Gastroesophageal sphincter (tissue), 4 donors: ENCODE data around the gene C14orf93. TPM values are rescaled to one million over a fixed set of nuclear protein-coding genes. Genes with fewer than 3 reads are reported as not detected.

ENCODE experiments used
- ATAC-seq: fragments of 150-250 bp; one replicate; pipeline ENCODE4 v1.9.1; 2016; ENCODE audit warnings: mild to moderate bottlenecking, moderate library complexity
- H3K27ac ChIP-seq, 4 donors: fragments of 200-600 bp; sonication (generic) in 3 of 4; 1 replicate in 3 of 4; 2 replicates in 1 of 4; pipeline ENCODE4 v1.5.1; 2016 to 2019
- H3K27me3 ChIP-seq: fragments of 200-600 bp; sonication (generic); one replicate; pipeline ENCODE4 v1.5.1; 2019
- H3K36me3 ChIP-seq, 2 donors: fragments of 200-600 bp; sonication (generic); one replicate each; pipeline ENCODE4 v1.5.1; 2019; ENCODE audit warnings: control low read depth in 1 of 2
- H3K4me1 ChIP-seq, 3 donors: fragments of 200-600 bp; sonication (generic); 1 replicate in 2 of 3; 2 replicates in 1 of 3; pipeline ENCODE4 v1.5.1; 2016 to 2019; ENCODE audit warnings: control low read depth in 2 of 3
- H3K4me3 ChIP-seq, 2 donors: fragments of 200-600 bp; sonication (generic); one replicate each; pipeline ENCODE4 v1.5.1; 2019; ENCODE audit warnings: mild to moderate bottlenecking in 1 of 2, moderate library complexity in 1 of 2
- H3K9me3 ChIP-seq, 3 donors: fragments of 200-600 bp; sonication (generic); one replicate each; pipeline ENCODE4 v1.5.1; 2017 to 2019; ENCODE audit warnings: control low read depth in 2 of 3
- CTCF ChIP-seq, 4 experiments: fragments of 200-600 bp in 2 of 4; fragments of 450-650 bp in 2 of 4; sonication (generic) in 1 of 4; IDR thresholded peaks; one replicate each; pipeline ENCODE4 v1.5.1; 2017 to 2019; ENCODE audit warnings: antibody characterized with exemption in 4 of 4, mild to moderate bottlenecking in 2 of 4, moderate library complexity in 2 of 4
- EP300 ChIP-seq: sonication (generic); formaldehyde crosslinking; IDR thresholded peaks from one replicate; pipeline ENCODE4 v1.6.1; 2017; ENCODE audit warnings: antibody characterized with exemption, mild to moderate bottlenecking
- POLR2A ChIP-seq, 2 donors: fragments of 450-650 bp; IDR thresholded peaks; one replicate each; pipeline ENCODE4 v1.6.1; 2017; ENCODE audit warnings: antibody characterized with exemption in 2 of 2, mild to moderate bottlenecking in 2 of 2, moderate library complexity in 1 of 2
- POLR2AphosphoS5 ChIP-seq: sonication (generic); formaldehyde crosslinking; IDR thresholded peaks from one replicate; pipeline ENCODE4 v1.6.1; 2017; ENCODE audit warnings: antibody characterized with exemption
- WGBS, 2 donors: methylation state at CpG; one replicate each; pipeline ENCODE4 v1.1.5; 2018; ENCODE audit warnings: low coverage in 1 of 2; 5-methylcytosine and 5-hydroxymethylcytosine counted together
- total RNA-seq, 4 donors: library from RNA; depleted of rRNA; stranded (reverse); fragments of >200 nt; gene quantifications; one replicate each; pipeline ENCODE4 v1.1.0, GENCODE V29; 2016

Gene C14orf93
- total RNA-seq, 4 donors from 2014 or later = 8.4 to 16.0 (median 13.2) TPM

- no peaks in the 10 kb centered on the region for H3K9me3 ChIP-seq
- peaks cover 0 to 6% (median 0%) of the 10 kb centered on the region in 3 donors for H3K4me1 ChIP-seq
- H3K4me3 ChIP-seq = no peak overlapping the region
- ATAC-seq = no peak
- no peak overlapping the region for H3K27ac ChIP-seq
- no peak for TF ChIP-seq EP300
- TF ChIP-seq POLR2AphosphoS5 = no peak
- TF ChIP-seq CTCF (IDR thresholded peaks at IDR 0.05) = no peak
- no peak for TF ChIP-seq POLR2A (IDR thresholded peaks at IDR 0.05)
- H3K27me3 ChIP-seq = peaks cover 13% of the 10 kb centered on the region
- no peaks in the 10 kb centered on the region for H3K36me3 ChIP-seq
- WGBS, 2 donors = 86 to 95% methylated on average over 3 to 6 of the region's 13 CpGs
These were observed 35.7 kb upstream of the C14orf93 start for GRCh38 chr14:23045419-23046357.

- WGBS, 2 donors = 80% methylated on average over 3 to 6 of the region's 8 CpGs
- no peaks in the 10 kb centered on the region for H3K36me3 ChIP-seq
- TF ChIP-seq CTCF (IDR thresholded peaks at IDR 0.05) = no peak
- TF ChIP-seq POLR2AphosphoS5 = no peak
- no peak for TF ChIP-seq POLR2A (IDR thresholded peaks at IDR 0.05)
- TF ChIP-seq EP300 = no peak
- peaks cover 13% of the 10 kb centered on the region for H3K27me3 ChIP-seq
- no peak overlapping the region for H3K4me3 ChIP-seq
- no peak overlapping the region for H3K27ac ChIP-seq
- no peaks in the 10 kb centered on the region for H3K9me3 ChIP-seq
- no peak for ATAC-seq
- peaks cover 0 to 6% (median 0%) of the 10 kb centered on the region in 3 donors for H3K4me1 ChIP-seq
These were observed 34.9 kb upstream of the C14orf93 start for GRCh38 chr14:23044840-23045239.

- Histone ChIP-seq H3K36me3 (no peaks in the 10 kb centered on the region), H3K27ac (no peak overlapping the region), H3K4me3 (no peak overlapping the region), H3K9me3 (no peaks in the 10 kb centered on the region), H3K27me3 (peaks cover 13% of the 10 kb centered on the region), H3K4me1 (peaks cover 0 to 6% (median 0%) of the 10 kb centered on the region in 3 donors)
- no peak for TF ChIP-seq POLR2A (IDR thresholded peaks at IDR 0.05)
- TF ChIP-seq CTCF (IDR thresholded peaks at IDR 0.05) = no peak
- TF ChIP-seq POLR2AphosphoS5 = no peak
- no peak for TF ChIP-seq EP300
- no peak for ATAC-seq
- 60 to 69% methylated on average over 2 to 3 of the region's 3 CpGs for WGBS, 2 donors
These were observed 33.8 kb upstream of the C14orf93 start for GRCh38 chr14:23043754-23044153.

GRCh38 chr14:23043145-23043544, 33.2 kb upstream of the C14orf93 start:
- no peak for ATAC-seq
- 45 to 87% methylated on average over 3 to 5 of the region's 6 CpGs for WGBS, 2 donors
- no peak overlapping the region for H3K27ac ChIP-seq
- no peak for TF ChIP-seq CTCF (IDR thresholded peaks at IDR 0.05)
- no peak for TF ChIP-seq EP300
- TF ChIP-seq POLR2A (IDR thresholded peaks at IDR 0.05) = no peak
- no peak for TF ChIP-seq POLR2AphosphoS5
- H3K9me3 ChIP-seq = no peaks in the 10 kb centered on the region
- H3K4me3 ChIP-seq = no peak overlapping the region
- H3K27me3 ChIP-seq = peaks cover 11% of the 10 kb centered on the region
- peaks cover 0 to 6% (median 0%) of the 10 kb centered on the region in 3 donors for H3K4me1 ChIP-seq
- no peaks in the 10 kb centered on the region for H3K36me3 ChIP-seq
